GM21737 (cell line): ENCODE results near the gene PIK3R1.
"Not testable (repeated sequence)": the region's sequence is repeated elsewhere in the genome, so short reads cannot be mapped to it uniquely, and the experiment has no call there.

ENCODE experiments used
- ATAC-seq: cut with Tn5 transposase; IDR thresholded peaks from one replicate; pipeline ENCODE4 v1.9.1; 2021; ENCODE audit warnings: mild to moderate bottlenecking, moderate library complexity; ENCODE audit not compliant: unreplicated experiment

Gene PIK3R1

GRCh38 chr5:68192679-68193060, 22.9 kb upstream of the PIK3R1 start:
- no peak for ATAC-seq

GRCh38 chr5:68193481-68194036, 22.0 kb upstream of the PIK3R1 start:
- no peak for ATAC-seq

- ATAC-seq = no peak
These were observed 21.2 kb upstream of the PIK3R1 start for GRCh38 chr5:68194386-68194785.

GRCh38 chr5:68195137-68195536, 20.4 kb upstream of the PIK3R1 start:
- no peak for ATAC-seq

- ATAC-seq = peak; percentile 92
These were observed 18.7 kb upstream of the PIK3R1 start for GRCh38 chr5:68196876-68197275.

- ATAC-seq = no peak
These were observed 15.3 kb upstream of the PIK3R1 start for GRCh38 chr5:68200288-68200687.

GRCh38 chr5:68210654-68211053, 4.9 kb upstream of the PIK3R1 start:
- not testable (repeated sequence) for ATAC-seq

- no peak for ATAC-seq
These were observed 911 bp upstream of the PIK3R1 start for GRCh38 chr5:68214482-68215207.

GRCh38 chr5:68215898-68216244, 315 bp downstream of the PIK3R1 start:
- ATAC-seq = peak; percentile 43

GRCh38 chr5:68216245-68217046, 890 bp downstream of the PIK3R1 start:
- peak; percentile 29 for ATAC-seq

- no peak for ATAC-seq
These were observed 1.4 kb downstream of the PIK3R1 start for GRCh38 chr5:68217047-68217355.

- ATAC-seq = no peak
These were observed 2.0 kb downstream of the PIK3R1 start for GRCh38 chr5:68217528-68217927.

GRCh38 chr5:68219161-68219816, 3.7 kb downstream of the PIK3R1 start:
- no peak for ATAC-seq

GRCh38 chr5:68220260-68220659, 4.7 kb downstream of the PIK3R1 start:
- ATAC-seq = no peak

GRCh38 chr5:68220914-68221313, 5.4 kb downstream of the PIK3R1 start:
- ATAC-seq = no peak

- no peak for ATAC-seq
These were observed 5.9 kb downstream of the PIK3R1 start for GRCh38 chr5:68221488-68221887.

GRCh38 chr5:68222310-68222709, 6.8 kb downstream of the PIK3R1 start:
- no peak for ATAC-seq

GRCh38 chr5:68222824-68223354, 7.3 kb downstream of the PIK3R1 start:
- no peak for ATAC-seq

GRCh38 chr5:68223904-68224303, 8.3 kb downstream of the PIK3R1 start:
- no peak for ATAC-seq

GRCh38 chr5:68224509-68225187, 9.1 kb downstream of the PIK3R1 start:
- ATAC-seq = no peak
